Measurements from ENCODE around the gene PDK4.

- TF ChIP-seq POLR2A (IDR thresholded peaks at IDR 0.05; ENCODE audit: insufficient read depth in 1 of 2, low read depth in 2 of 2, low read length in 2 of 2) (no peak), IRF2 (CRISPR knock-in tag; IDR thresholded peaks at IDR 0.05) (no peak), MYNN (CRISPR knock-in tag; IDR thresholded peaks at IDR 0.05; ENCODE audit: low read depth) (no peak)
- TF ChIP-seq, protein P1, sequence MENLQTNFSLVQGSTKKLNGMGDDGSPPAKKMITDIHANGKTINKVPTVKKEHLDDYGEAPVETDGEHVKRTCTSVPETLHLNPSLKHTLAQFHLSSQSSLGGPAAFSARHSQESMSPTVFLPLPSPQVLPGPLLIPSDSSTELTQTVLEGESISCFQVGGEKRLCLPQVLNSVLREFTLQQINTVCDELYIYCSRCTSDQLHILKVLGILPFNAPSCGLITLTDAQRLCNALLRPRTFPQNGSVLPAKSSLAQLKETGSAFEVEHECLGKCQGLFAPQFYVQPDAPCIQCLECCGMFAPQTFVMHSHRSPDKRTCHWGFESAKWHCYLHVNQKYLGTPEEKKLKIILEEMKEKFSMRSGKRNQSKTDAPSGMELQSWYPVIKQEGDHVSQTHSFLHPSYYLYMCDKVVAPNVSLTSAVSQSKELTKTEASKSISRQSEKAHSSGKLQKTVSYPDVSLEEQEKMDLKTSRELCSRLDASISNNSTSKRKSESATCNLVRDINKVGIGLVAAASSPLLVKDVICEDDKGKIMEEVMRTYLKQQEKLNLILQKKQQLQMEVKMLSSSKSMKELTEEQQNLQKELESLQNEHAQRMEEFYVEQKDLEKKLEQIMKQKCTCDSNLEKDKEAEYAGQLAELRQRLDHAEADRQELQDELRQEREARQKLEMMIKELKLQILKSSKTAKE (CRISPR knock-in tag; IDR thresholded peaks at IDR 0.05; ENCODE audit: borderline replicate concordance): no peak
These were observed 2.1 kb downstream of the PDK4 start for GRCh38 chr7:95594185-95594584.
